NCI-H82 treated with DMSO at 0.1 percent for 48 hours (cell line): ENCODE measurements around the gene TAS1R1.

Source experiments
- DNase-seq: peaks from one replicate; lab custom pipeline; 2025; ENCODE audit not compliant: unreplicated experiment; lab: John Stamatoyannopoulos, UW

The TAS1R1 gene

GRCh38 chr1:6628971-6629479, 73.9 kb downstream of the TAS1R1 start:
- no peak for DNase-seq
